Measurements from ENCODE around the gene MYRFL.
A peak's percentile ranks its signal among the peaks of the same experiment; 100 is the strongest.

MYRFL gene

GRCh38 chr12:69969011-69969410 lies 144.0 kb downstream of the MYRFL start:
- TF ChIP-seq, protein P1, sequence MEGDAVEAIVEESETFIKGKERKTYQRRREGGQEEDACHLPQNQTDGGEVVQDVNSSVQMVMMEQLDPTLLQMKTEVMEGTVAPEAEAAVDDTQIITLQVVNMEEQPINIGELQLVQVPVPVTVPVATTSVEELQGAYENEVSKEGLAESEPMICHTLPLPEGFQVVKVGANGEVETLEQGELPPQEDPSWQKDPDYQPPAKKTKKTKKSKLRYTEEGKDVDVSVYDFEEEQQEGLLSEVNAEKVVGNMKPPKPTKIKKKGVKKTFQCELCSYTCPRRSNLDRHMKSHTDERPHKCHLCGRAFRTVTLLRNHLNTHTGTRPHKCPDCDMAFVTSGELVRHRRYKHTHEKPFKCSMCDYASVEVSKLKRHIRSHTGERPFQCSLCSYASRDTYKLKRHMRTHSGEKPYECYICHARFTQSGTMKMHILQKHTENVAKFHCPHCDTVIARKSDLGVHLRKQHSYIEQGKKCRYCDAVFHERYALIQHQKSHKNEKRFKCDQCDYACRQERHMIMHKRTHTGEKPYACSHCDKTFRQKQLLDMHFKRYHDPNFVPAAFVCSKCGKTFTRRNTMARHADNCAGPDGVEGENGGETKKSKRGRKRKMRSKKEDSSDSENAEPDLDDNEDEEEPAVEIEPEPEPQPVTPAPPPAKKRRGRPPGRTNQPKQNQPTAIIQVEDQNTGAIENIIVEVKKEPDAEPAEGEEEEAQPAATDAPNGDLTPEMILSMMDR (IDR thresholded peaks at IDR 0.05; ENCODE audit: control extremely low read depth, extremely low read depth, low read depth, missing control alignments), result no peak
- ChIA-PET POLR2A (no interaction called here), CTCF (interaction anchor here (1.0 to 1.5 kb wide), 3 partner anchors 10 to 68 kb away, joined by 3 to 4 read pairs (median 3); no protein-coding TSS in a partner anchor)
- DNase-seq (ENCODE audit: extremely low spot score), result no peak

DNA sequence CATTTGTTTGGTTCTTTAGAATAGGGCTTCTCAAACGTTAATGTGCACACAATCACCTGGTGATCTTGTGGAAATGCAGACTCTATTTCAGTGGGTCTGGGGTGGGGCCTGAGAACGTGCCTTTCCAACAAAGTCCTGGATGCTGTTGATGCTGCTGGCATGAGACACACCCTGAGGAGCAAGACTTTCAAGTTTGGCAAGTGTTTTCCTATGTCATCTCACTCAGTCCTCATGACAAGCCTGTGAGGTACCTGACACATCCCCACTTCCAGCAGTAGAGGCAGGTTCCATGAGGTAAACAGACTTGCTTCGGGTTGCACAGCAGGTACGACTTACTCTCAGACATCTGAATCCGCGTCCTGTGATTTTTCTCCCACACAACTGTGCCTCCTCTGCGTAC lies 147.1 kb downstream of the MYRFL start:
- ChIA-PET CTCF (interaction anchor here (1.7 kb wide), 1 partner anchor 72 kb away, joined by 3 read pairs; no protein-coding TSS in a partner anchor), POLR2A (no interaction called here)
- DNase-seq (ENCODE audit: extremely low spot score), result no peak
- TF ChIP-seq, protein P1 (IDR thresholded peaks at IDR 0.05; ENCODE audit: control extremely low read depth, extremely low read depth, low read depth, missing control alignments), result no peak

- TF ChIP-seq, protein P1 (IDR thresholded peaks at IDR 0.05; ENCODE audit: control extremely low read depth, extremely low read depth, low read depth, missing control alignments), result no peak
- ChIA-PET POLR2A (no interaction called here), CTCF (interaction anchor here (2.4 kb wide), 1 partner anchor 13 kb away, joined by 7 read pairs; no protein-coding TSS in a partner anchor)
- DNase-seq (ENCODE audit: extremely low spot score), result no peak
Measured at GRCh38 chr12:69978020-69978419, 153.0 kb downstream of the MYRFL start.

GRCh38 chr12:69981881-69982475 lies 157.0 kb downstream of the MYRFL start:
- TF ChIP-seq, protein P1 (IDR thresholded peaks at IDR 0.05; ENCODE audit: control extremely low read depth, extremely low read depth, low read depth, missing control alignments), result no peak
- no peak for DNase-seq (ENCODE audit: extremely low spot score)
- POLR2A ChIA-PET, result no interaction called here
- CTCF ChIA-PET, result interaction anchor here (1.2 kb wide), 1 partner anchor 11 kb away, joined by 3 read pairs; no protein-coding TSS in a partner anchor

DNA sequence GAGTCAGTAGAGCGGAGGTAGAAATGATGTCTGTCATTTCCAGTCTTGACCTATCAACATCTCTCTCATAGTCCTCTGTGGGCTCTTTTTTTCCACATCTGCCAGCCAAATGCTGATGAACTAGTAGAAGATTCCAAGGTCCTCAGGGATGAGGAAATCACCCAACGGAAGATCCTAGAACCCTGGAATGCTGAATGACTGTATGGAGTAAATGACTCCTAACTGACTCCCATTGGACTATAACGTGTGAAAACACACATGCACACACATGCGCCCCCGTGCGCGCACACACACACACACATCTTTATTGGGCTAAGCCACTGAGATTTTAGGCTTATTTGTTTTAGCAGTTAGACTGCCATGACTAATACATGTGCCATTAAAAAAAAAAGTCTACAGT lies 159.2 kb downstream of the MYRFL start:
- ChIA-PET POLR2A (no interaction called here), CTCF (interaction anchor here (1.2 kb wide), 1 partner anchor 10 kb away, joined by 3 read pairs; no protein-coding TSS in a partner anchor)
- DNase-seq (ENCODE audit: extremely low spot score), result no peak

DNA sequence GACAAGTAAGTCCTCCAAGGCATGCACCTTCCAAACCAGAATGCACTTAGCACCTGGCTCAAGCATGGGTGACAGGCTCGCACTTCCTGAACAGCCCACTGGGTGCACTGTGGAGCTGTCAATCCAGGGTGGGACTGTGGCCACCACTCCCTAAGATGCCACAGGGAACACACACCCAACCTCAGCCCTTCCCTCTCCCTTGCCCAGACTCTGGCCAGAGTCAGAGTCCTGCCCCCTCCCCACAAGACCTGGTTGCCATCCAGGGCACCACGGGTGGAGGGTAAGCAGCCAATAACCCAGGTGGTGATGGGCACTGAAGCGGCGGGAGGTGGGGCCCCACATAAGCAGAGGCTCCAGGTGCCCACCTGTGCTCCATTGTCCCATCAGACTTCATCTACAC lies 160.6 kb downstream of the MYRFL start:
- TF ChIP-seq, protein P1 (IDR thresholded peaks at IDR 0.05; ENCODE audit: control extremely low read depth, extremely low read depth, low read depth, missing control alignments), result peak; percentile 14
- peak; percentile 31 for DNase-seq (ENCODE audit: extremely low spot score)
- ChIA-PET CTCF (interaction anchor here (1.2 kb wide), 1 partner anchor 11 kb away, joined by 3 read pairs; no protein-coding TSS in a partner anchor), POLR2A (no interaction called here)

More for the DNA sequence above, 159.2 kb downstream of the MYRFL start:
- TF ChIP-seq, protein P1 (IDR thresholded peaks at IDR 0.05; ENCODE audit: control extremely low read depth, extremely low read depth, low read depth, missing control alignments), result no peak

All from GM10248 (cell line).